Measurements from ENCODE around the gene FBLN1. TPM values are rescaled to one million over a fixed set of nuclear protein-coding genes. Genes with fewer than 3 reads are reported as not detected.

FBLN1 gene
- total and polyA plus RNA-seq, 2 donors (not counting 3 experiments of a cell fraction or from before 2014, with no cell fraction given) = 1.2 to 4.0 TPM

DNA sequence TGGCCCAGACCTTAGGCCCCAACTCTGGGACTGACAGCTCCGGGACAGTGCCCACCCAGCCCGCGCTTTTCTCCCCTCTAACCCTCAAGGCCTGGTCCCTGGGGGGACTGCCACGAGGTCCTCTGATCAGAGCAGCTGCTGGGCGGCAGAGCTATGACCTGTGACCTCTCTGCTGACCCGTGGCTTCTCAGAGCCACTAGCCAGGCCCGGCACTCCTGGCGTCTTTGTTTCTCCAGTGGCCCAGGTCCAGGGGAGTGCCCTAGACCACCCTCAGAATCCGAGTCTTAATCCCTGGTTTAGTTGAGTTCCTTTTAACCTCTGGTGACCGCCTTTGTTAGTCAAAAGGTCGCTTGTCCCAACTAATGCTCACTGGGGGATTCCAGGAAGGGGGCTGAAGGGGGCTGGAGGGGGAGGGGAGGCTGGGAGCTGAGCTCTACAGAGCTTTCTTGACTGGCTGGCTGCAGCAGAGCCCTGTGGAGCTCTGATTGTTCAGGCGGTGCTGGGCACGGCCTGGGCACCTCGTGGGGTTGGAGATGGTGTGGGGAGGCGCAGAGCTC lies 1.2 kb downstream of the FBLN1 start:
- dilution Hi-C loops (cut with MboI; ENCODE audit: extremely low pct_ligation_motif_present, low sequenced_read_pairs) = no loop called here
- no peak overlapping the region for H3K4me3 ChIP-seq (replicated peaks in 1 of 3; ENCODE audit: insufficient read depth in 1 of 3, low read depth in 1 of 3, low read length in 3 of 3)
- H4K20me1 ChIP-seq (replicated peaks; ENCODE audit: control insufficient read depth, extremely low read depth, insufficient read depth, low read length) = no peaks in the 10 kb centered on the region
- BruUV-seq (replicated peaks) = no TSS peak
- H3K4me2 ChIP-seq (ENCODE audit: insufficient read depth, low read length) = no peak overlapping the region
- H3K79me2 ChIP-seq (ENCODE audit: control insufficient read depth, insufficient read depth, low read length) = no peaks in the 10 kb centered on the region
- H3K27ac ChIP-seq (ENCODE audit: insufficient read depth, low read depth, low read length) = no peak overlapping the region
- intact Hi-C loops (cut with micrococcal nuclease) = no loop called here
- peaks cover 4 to 5% of the 10 kb centered on the region in 2 experiments for H3K27me3 ChIP-seq (ENCODE audit: control insufficient read depth in 2 of 2, insufficient read depth in 2 of 2, low read length in 2 of 2)
- no peak for DNase-seq (ENCODE audit: low read depth, low spot score)
- H3K9me1 ChIP-seq (replicated peaks; ENCODE audit: control insufficient read depth, extremely low read depth, insufficient read depth, low read length) = no peaks in the 10 kb centered on the region
- POLR2A ChIA-PET = no interaction called here
- H3K9me3 ChIP-seq (replicated peaks; ENCODE audit: control insufficient read depth, insufficient read depth, low read length) = no peaks in the 10 kb centered on the region
- TF ChIP-seq POLR2AphosphoS5 (IDR thresholded peaks at IDR 0.05; ENCODE audit: insufficient read depth, low read depth, low read length) (no peak), FOS (IDR thresholded peaks at IDR 0.05; ENCODE audit: borderline replicate concordance, insufficient read depth, low read length) (no peak), GATA2 (IDR thresholded peaks at IDR 0.05; ENCODE audit: insufficient read depth, insufficient read length, low read depth, low read length) (no peak), EZH2 (IDR thresholded peaks at IDR 0.05; ENCODE audit: borderline replicate concordance, low read depth, low read length, severe bottlenecking) (no peak), MYC (IDR thresholded peaks at IDR 0.05; ENCODE audit: low read depth, low read length) (no peak), POLR2A (IDR thresholded peaks at IDR 0.05; ENCODE audit: low read depth, low read length) (no peak), JUN (IDR thresholded peaks at IDR 0.05; ENCODE audit: borderline replicate concordance, insufficient read depth, insufficient read length, low read depth) (no peak)
- TF ChIP-seq, protein P1, sequence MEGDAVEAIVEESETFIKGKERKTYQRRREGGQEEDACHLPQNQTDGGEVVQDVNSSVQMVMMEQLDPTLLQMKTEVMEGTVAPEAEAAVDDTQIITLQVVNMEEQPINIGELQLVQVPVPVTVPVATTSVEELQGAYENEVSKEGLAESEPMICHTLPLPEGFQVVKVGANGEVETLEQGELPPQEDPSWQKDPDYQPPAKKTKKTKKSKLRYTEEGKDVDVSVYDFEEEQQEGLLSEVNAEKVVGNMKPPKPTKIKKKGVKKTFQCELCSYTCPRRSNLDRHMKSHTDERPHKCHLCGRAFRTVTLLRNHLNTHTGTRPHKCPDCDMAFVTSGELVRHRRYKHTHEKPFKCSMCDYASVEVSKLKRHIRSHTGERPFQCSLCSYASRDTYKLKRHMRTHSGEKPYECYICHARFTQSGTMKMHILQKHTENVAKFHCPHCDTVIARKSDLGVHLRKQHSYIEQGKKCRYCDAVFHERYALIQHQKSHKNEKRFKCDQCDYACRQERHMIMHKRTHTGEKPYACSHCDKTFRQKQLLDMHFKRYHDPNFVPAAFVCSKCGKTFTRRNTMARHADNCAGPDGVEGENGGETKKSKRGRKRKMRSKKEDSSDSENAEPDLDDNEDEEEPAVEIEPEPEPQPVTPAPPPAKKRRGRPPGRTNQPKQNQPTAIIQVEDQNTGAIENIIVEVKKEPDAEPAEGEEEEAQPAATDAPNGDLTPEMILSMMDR (IDR thresholded peaks at IDR 0.05; ENCODE audit: extremely low read depth in 1 of 2, insufficient read depth in 1 of 2, low read depth in 1 of 2, low read length in 2 of 2) = no peak
- TF ChIP-seq, protein P2, sequence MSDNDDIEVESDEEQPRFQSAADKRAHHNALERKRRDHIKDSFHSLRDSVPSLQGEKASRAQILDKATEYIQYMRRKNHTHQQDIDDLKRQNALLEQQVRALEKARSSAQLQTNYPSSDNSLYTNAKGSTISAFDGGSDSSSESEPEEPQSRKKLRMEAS (IDR thresholded peaks at IDR 0.05; ENCODE audit: insufficient read depth, insufficient read length) = no peak
- no peaks in the 10 kb centered on the region for H3K36me3 ChIP-seq (ENCODE audit: control insufficient read depth in 2 of 2, extremely low read depth in 1 of 2, insufficient read depth in 2 of 2, low read length in 2 of 2)
- H3K4me1 ChIP-seq (ENCODE audit: control insufficient read depth, extremely low read depth, insufficient read depth, low read length) = peaks cover 4% of the 10 kb centered on the region
- FAIRE-seq = no peak
- H3K9ac ChIP-seq (replicated peaks; ENCODE audit: extremely low read depth, insufficient read depth, low read length) = no peak overlapping the region
- CTCF ChIA-PET = no interaction called here
- no peak overlapping the region for H2AFZ ChIP-seq (ENCODE audit: low read depth, low read length)

Measured in endothelial cell of umbilical vein (primary cell).